HCEC 1CT (cell line): ENCODE data around the gene MTMR4.
A peak's percentile ranks its signal among the peaks of the same experiment; 100 is the strongest.
"Not testable (repeated sequence)": the region's sequence is repeated elsewhere in the genome, so short reads cannot be mapped to it uniquely, and the experiment has no call there.

Source experiments
- DNase-seq: peaks from one replicate; pipeline ENCODE4 v3.0.0-alpha.2; 2017

Gene MTMR4

DNA sequence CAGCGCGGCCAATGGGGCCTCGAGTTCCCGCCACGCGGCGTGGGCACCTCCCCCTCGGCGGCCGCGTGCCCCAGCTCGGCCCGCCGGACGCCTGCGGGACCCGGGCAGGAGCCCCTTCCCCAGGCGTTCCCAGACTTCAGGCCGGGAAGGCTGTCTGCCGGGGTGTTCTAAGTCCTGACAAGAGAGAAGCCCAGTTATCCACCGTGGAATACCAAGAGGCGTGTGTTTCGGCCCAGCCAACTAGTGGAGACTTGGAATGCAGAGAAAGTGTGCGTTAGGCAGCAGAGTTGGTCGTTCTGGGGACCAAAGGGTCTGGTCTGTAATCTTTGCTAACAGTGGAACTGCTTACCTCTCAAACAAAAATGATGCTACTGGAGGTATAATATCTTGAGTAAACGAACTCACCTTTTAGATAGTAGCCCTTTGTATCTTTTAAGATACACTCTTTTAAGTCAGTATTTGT lies 26.0 kb downstream of the MTMR4 start:
- DNase-seq, result no peak

DNA sequence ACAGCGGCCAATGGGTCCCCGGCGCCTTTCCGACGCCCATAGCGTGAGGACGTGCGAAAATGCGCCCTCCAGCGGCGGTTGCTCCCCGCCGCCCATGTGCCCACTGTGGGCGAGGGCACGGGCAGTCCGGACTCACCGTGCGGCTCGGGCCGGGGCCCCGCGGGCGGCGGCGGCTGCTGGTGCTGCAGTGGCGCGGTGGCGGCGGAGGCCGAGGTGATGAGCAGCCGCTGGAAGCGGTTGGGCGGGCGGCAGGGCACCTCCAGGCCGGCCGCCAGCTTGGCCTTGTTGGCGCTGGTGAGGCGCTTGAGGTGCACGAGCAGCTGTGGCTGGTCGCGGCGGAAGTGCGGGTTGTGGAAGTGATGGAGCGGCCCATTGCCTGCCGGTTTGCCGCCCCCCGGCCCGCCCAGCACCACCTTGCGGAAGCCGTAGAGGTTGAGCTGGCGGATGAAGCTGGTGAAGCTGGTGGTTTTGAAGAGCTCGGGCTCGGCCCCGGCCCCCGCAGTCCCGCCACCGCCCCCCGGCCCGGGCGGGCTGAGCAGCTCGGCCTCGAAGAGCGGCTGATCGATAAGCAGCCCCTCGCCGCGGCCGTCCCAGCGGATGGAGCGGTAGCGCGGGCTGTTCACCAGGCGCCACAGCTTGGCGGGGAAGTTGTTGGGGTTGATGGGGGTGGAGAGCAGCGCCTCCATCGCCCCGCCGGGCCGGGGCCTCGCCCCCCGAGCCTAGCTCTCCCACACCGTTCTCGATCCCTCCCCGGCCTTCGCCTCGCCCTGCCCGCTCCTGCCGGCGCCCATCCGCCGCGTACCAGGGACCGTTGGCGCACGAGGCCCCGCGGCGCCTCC lies 26.6 kb downstream of the MTMR4 start, which contains the start of gene HSF5:
HSF5 (minus strand) TSS at position 820 of the 839 bp plus-strand sequence; CDS start at position 686, 134 bp downstream.
- DNase-seq, result no peak

- no peak for DNase-seq
Observed at GRCh38 chr17:58484600-58484999, 29.8 kb downstream of the MTMR4 start.

- DNase-seq, result not testable (repeated sequence)
Observed at GRCh38 chr17:58481798-58482197, 32.6 kb downstream of the MTMR4 start.

DNA sequence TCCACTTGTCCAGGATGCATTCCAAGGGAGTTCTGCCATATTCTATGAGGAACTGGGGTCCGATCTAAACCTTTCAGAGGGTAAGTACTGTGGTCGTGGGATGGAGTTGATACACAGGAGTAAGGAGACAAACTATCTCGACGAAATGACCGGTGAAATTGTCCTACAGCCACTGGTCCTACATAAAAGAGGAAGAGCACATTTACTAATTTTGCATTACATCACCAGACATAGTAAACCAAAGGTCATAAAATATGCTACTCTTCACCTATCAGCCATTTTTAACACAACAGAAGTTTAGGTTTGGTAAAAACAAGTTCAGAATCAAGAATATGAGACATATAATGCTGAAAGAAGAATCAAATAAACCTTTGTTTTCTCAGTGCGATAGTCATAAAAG lies 34.3 kb downstream of the MTMR4 start:
- DNase-seq, result no peak

GRCh38 chr17:58476812-58477211 lies 37.6 kb downstream of the MTMR4 start:
- no peak for DNase-seq

GRCh38 chr17:58475985-58476384 lies 38.5 kb downstream of the MTMR4 start:
- DNase-seq, result no peak

- DNase-seq, result no peak
Observed at GRCh38 chr17:58470356-58470755, 44.1 kb downstream of the MTMR4 start.

GRCh38 chr17:58468944-58469343 lies 45.5 kb downstream of the MTMR4 start:
- DNase-seq, result no peak

DNA sequence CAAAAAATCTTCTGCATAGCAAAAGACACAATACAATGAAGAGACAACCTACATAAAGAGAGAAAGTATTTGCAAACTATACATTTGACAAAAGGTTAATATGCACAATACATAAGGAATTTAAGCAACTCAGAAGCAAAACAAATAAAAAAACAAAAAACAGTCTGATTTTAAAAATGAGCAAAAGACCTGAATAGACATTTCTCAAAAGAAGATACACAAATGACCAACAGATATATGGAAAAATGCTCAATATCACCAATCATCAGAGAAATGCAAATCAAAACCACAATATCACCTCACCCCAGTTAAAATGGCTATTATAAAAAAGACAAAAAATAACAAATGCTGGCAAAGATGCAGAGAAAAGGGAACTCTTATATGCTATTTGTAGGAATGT lies 58.9 kb downstream of the MTMR4 start:
- DNase-seq, result no peak

DNA sequence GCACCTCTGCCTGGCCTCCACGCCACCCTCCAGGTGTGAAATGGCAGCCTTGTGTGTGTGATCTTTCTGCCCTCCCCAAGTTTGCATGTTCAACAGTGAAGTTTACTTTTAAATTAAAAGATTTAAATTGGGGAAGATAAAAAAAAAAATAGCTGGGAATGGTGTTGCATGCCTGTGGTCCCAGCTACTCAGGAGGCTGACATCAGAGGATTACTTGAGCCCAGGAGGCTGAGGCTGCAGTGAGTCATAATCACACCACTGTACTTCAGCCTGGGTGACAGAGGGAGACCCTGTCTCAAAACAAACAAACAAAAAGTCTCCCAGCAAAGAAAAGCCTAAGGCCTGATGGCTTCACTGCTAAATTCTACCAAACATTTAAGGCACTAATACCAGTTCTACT lies 61.7 kb downstream of the MTMR4 start:
- DNase-seq, result no peak

DNA sequence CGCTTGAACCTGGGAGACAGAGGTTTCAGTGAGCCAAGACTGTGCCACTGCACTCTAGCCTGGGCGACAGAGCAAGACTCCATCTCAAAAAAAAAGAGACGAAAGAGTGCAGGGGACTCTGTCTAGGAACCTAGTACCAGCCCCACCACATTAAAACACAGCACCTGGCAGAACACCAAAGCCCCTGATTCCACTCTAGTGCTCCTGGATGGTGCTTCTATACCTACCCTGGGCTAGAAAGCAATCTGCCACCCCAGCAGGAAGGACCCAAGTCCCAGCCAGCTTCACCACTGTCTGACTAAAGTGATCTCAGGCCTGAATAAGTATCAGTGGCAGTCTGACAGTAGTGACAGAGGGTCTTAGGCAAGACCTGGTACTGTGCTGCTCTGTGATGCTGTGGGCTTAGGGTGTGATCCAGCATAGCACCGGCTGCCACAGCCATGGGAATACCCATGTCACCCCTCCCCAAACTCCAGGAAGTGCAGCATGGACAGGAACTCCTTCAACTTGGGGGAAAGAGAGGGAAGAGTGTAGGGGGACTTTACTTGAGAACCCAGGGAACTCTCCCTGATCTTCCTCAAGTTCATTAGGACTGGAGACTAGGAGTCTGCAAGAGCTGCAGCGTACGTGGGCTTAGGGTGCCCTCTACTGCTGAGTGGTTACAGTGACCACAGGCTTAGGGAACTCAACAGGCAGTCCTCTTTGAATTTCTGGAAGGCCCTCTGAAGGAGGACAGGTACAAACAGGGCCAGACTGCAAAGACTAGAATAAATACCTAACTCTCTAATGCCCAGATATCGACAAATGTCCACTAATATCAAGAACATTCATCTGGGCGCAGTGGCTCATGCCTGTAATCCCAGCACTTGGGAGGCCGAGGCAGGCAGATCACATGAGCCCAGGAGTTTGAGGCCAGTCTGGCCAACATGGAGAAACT lies 67.1 kb downstream of the MTMR4 start:
- peak; percentile 71 for DNase-seq

DNA sequence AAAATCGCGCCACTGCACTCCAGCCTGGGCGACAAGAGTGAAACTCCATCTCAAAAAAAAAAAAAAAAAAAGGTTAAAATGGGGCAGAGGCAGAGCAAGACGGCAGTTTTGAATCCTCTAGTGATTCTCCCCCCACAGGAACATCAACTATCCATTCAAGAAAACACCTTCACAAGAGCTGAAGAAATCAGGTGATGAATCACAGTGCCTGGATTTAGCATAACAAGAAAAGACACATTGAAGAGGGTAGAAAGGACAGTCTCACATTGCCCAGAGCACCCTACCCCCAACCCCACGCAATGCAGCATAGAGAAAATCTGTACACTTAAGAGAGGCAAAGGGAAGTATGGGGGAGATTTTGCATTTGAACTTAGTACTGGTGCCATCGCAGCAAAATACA lies 68.4 kb downstream of the MTMR4 start:
- no peak for DNase-seq
